PC-3 (cell line): ENCODE data around the gene RCOR1.

Experiments
- CTCF ChIP-seq: fragments of 300-600 bp; sonication (generic); conservative IDR thresholded peaks from 2 replicates; pipeline ENCODE4 v1.5.1; 2017; ENCODE audit warnings: antibody characterized with exemption, low read depth, mild to moderate bottlenecking, low read length
- EZH2 ChIP-seq: fragments of 300-600 bp; sonication (generic); IDR thresholded peaks from one replicate; pipeline ENCODE4 v1.6.1; 2017; ENCODE audit warnings: antibody characterized with exemption, mild to moderate bottlenecking, low read length; ENCODE audit not compliant: unreplicated experiment
- EZH2phosphoT487 ChIP-seq: fragments of 300-600 bp; sonication (generic); IDR thresholded peaks from 2 replicates; pipeline ENCODE4 v1.6.1; 2018; ENCODE audit warnings: mild to moderate bottlenecking, antibody characterized with exemption, low read length, borderline replicate concordance

- TF ChIP-seq CTCF (no peak), EZH2phosphoT487 (no peak), EZH2 (no peak)
These were observed 991 bp upstream of the RCOR1 start for GRCh38 chr14:102591372-102591943.
